H9 (cell line): ENCODE measurements around the gene DTWD2. TPM values are rescaled to one million over a fixed set of nuclear protein-coding genes. Genes with fewer than 3 reads are reported as not detected.

Source experiments
- DNase-seq: peaks from one replicate; pipeline ENCODE4 v3.0.0-alpha.2; 2017
- H2AFZ ChIP-seq: one replicate; pipeline ENCODE4 v1.6.1; 2013; ENCODE audit warnings: mild to moderate bottlenecking, low read length, control low read depth, moderate library complexity
- H2AK5ac ChIP-seq: 2 replicates; pipeline ENCODE4 v1.6.1; 2013; ENCODE audit warnings: low read length, control low read depth, mixed read lengths; ENCODE audit not compliant: insufficient read length
- H2BK120ac ChIP-seq: one replicate; pipeline ENCODE4 v1.6.1; 2013; ENCODE audit warnings: low read depth, mild to moderate bottlenecking, low read length, control low read depth, inconsistent platforms; ENCODE audit not compliant: poor library complexity, severe bottlenecking
- H2BK12ac ChIP-seq: 2 replicates; pipeline ENCODE4 v1.6.1; 2013; ENCODE audit warnings: low read length, control low read depth, mixed read lengths, low read depth; ENCODE audit not compliant: insufficient read length
- H2BK15ac ChIP-seq: 2 replicates; pipeline ENCODE4 v1.6.1; 2013; ENCODE audit warnings: low read depth, low read length, control low read depth
- H2BK20ac ChIP-seq: one replicate; pipeline ENCODE4 v1.6.1; 2013; ENCODE audit warnings: low read depth, mild to moderate bottlenecking, low read length, control low read depth, inconsistent platforms; ENCODE audit not compliant: poor library complexity, severe bottlenecking
- H2BK5ac ChIP-seq: 2 replicates; pipeline ENCODE4 v1.6.1; 2013; ENCODE audit warnings: low read length, control low read depth, mixed read lengths; ENCODE audit not compliant: insufficient read length
- H3K14ac ChIP-seq: 2 replicates; pipeline ENCODE4 v1.6.1; 2013; ENCODE audit warnings: low read length, control low read depth; ENCODE audit not compliant: insufficient read depth
- H3K18ac ChIP-seq: 2 replicates; pipeline ENCODE4 v1.6.1; 2013; ENCODE audit warnings: low read depth, mild to moderate bottlenecking, mixed read lengths, low read length, control low read depth; ENCODE audit not compliant: insufficient read length
- H3K23ac ChIP-seq: 2 replicates; pipeline ENCODE4 v1.6.1; 2013; ENCODE audit warnings: low read length, control low read depth, mixed read lengths, low read depth; ENCODE audit not compliant: insufficient read length
- H3K23me2 ChIP-seq: 2 replicates; pipeline ENCODE4 v1.6.1; 2013; ENCODE audit warnings: low read depth, mild to moderate bottlenecking, mixed read lengths, low read length, control low read depth; ENCODE audit not compliant: insufficient read length, poor library complexity, severe bottlenecking
- H3K27ac ChIP-seq: 2 replicates; pipeline ENCODE4 v1.5.1; 2013; ENCODE audit warnings: low read length, control low read depth, mixed read lengths, low read depth; ENCODE audit not compliant: insufficient read length
- H3K27me3 ChIP-seq: 2 replicates; pipeline ENCODE4 v1.6.1; 2013; ENCODE audit warnings: low read length, control low read depth, inconsistent platforms; ENCODE audit not compliant: insufficient read depth
- H3K4ac ChIP-seq: 2 replicates; pipeline ENCODE4 v1.6.1; 2013; ENCODE audit warnings: low read depth, mild to moderate bottlenecking, control low read depth, inconsistent platforms, low read length, moderate library complexity
- H3K4me1 ChIP-seq: 2 replicates; pipeline ENCODE4 v1.6.1; 2013; ENCODE audit warnings: low read length, control low read depth, inconsistent platforms; ENCODE audit not compliant: insufficient read depth
- H3K4me2 ChIP-seq: 2 replicates; pipeline ENCODE4 v1.6.1; 2013; ENCODE audit warnings: low read length, control low read depth, mixed read lengths; ENCODE audit not compliant: insufficient read length, insufficient read depth
- H3K56ac ChIP-seq: 2 replicates; pipeline ENCODE4 v1.6.1; 2013; ENCODE audit warnings: low read depth, mild to moderate bottlenecking, mixed read lengths, low read length, control low read depth; ENCODE audit not compliant: insufficient read length
- H3K79me1 ChIP-seq: 2 replicates; pipeline ENCODE4 v1.6.1; 2013; ENCODE audit warnings: low read depth, mild to moderate bottlenecking, moderate library complexity, low read length, control low read depth, inconsistent platforms; ENCODE audit not compliant: insufficient read depth, poor library complexity, severe bottlenecking
- H3K79me2 ChIP-seq: 2 replicates; pipeline ENCODE4 v1.6.1; 2013; ENCODE audit warnings: low read length, control low read depth, inconsistent platforms; ENCODE audit not compliant: insufficient read depth
- H3K9ac ChIP-seq: 2 replicates; pipeline ENCODE4 v1.6.1; 2013; ENCODE audit warnings: low read length, control low read depth, mixed read lengths; ENCODE audit not compliant: insufficient read length; ENCODE audit errors: extremely low read depth
- H3K9me3 ChIP-seq: one replicate; pipeline ENCODE4 v1.6.1; 2013; ENCODE audit warnings: low read depth, low read length, inconsistent platforms; ENCODE audit not compliant: control insufficient read depth
- H3T11ph ChIP-seq: one replicate; pipeline ENCODE4 v1.6.1; 2013; ENCODE audit warnings: mild to moderate bottlenecking, low read length, control low read depth, inconsistent platforms
- H4K20me1 ChIP-seq: one replicate; pipeline ENCODE4 v1.6.1; 2013; ENCODE audit not compliant: control insufficient read depth, insufficient read length, insufficient read depth
- H4K5ac ChIP-seq: 2 replicates; pipeline ENCODE4 v1.6.1; 2013; ENCODE audit warnings: low read depth, mild to moderate bottlenecking, mixed read lengths, low read length, control low read depth; ENCODE audit not compliant: insufficient read length
- H4K8ac ChIP-seq: replicated peaks from 2 replicates; pipeline ENCODE4 v1.6.1; 2013; ENCODE audit warnings: low read length, control low read depth, mixed read lengths, low read depth; ENCODE audit not compliant: insufficient read length
- H4K91ac ChIP-seq: 2 replicates; pipeline ENCODE4 v1.6.1; 2013; ENCODE audit warnings: low read depth, mild to moderate bottlenecking, moderate library complexity, mixed read lengths, low read length, control low read depth; ENCODE audit not compliant: insufficient read length
- H3K27ac Mint-ChIP-seq, 3 experiments: 2 replicates in 2 of 3; 3 replicates in 1 of 3; pipeline ENCODE4 v1.8.0; 2020 to 2021; ENCODE audit warnings: mixed read lengths in 3 of 3, mild to moderate bottlenecking in 1 of 3, moderate library complexity in 1 of 3
- H3K27me3 Mint-ChIP-seq: 2 replicates; pipeline ENCODE4 v1.8.0; 2021; ENCODE audit warnings: low read depth, mild to moderate bottlenecking, moderate library complexity, mixed read lengths
- H3K36me3 Mint-ChIP-seq, 3 experiments: 2 replicates in 2 of 3; 3 replicates in 1 of 3; pipeline ENCODE4 v1.8.0; 2020 to 2021; ENCODE audit warnings: low read depth in 3 of 3, mixed read lengths in 3 of 3; ENCODE audit not compliant: insufficient read depth in 1 of 3
- H3K4me1 Mint-ChIP-seq, 2 experiments: 2 replicates each; pipeline ENCODE4 v1.8.0; 2020; ENCODE audit warnings: mixed read lengths in 2 of 2
- H3K4me3 Mint-ChIP-seq, 2 experiments: 2 replicates in 1 of 2; 3 replicates in 1 of 2; pipeline ENCODE4 v1.8.0; 2020 to 2021; ENCODE audit warnings: mild to moderate bottlenecking in 2 of 2, mixed read lengths in 2 of 2, moderate library complexity in 1 of 2
- H3K9me3 Mint-ChIP-seq, 2 experiments: 2 replicates in 1 of 2; 3 replicates in 1 of 2; pipeline ENCODE4 v1.8.0; 2020; ENCODE audit warnings: mild to moderate bottlenecking in 2 of 2, mixed read lengths in 2 of 2, moderate library complexity in 1 of 2
- CTCF ChIP-seq: fragments of 200-600 bp; sonication (generic); conservative IDR thresholded peaks from 3 replicates; pipeline ENCODE4 v1.8.0; 2021; ENCODE audit warnings: antibody characterized with exemption, mild to moderate bottlenecking
- total RNA-seq: library from RNA; stranded (reverse); gene quantifications from 2 replicates; pipeline ENCODE4 v1.2.1, GENCODE V29; 2021

The DTWD2 gene
- total RNA-seq, 1 experiment from 2014 or later, result 10.8 TPM

- Histone ChIP-seq H3K9me3 (no peaks in the 10 kb centered on the region), H4K20me1 (no peaks in the 10 kb centered on the region), H3K79me1 (no peaks in the 10 kb centered on the region), H3T11ph (no peak overlapping the region), H3K23ac (no peak overlapping the region), H3K27ac (no peak overlapping the region), H2BK5ac (no peak overlapping the region), H2BK120ac (no peak overlapping the region), H2BK15ac (no peak overlapping the region), H3K23me2 (no peaks in the 10 kb centered on the region), H3K4me1 (no peaks in the 10 kb centered on the region), H3K4ac (no peak overlapping the region), H2AK5ac (no peak overlapping the region), H3K79me2 (no peaks in the 10 kb centered on the region), H4K91ac (no peak overlapping the region), H2BK20ac (no peak overlapping the region), H3K56ac (no peak overlapping the region), H4K5ac (no peak overlapping the region), H2AFZ (no peak overlapping the region), H3K14ac (no peak overlapping the region), H3K9ac (no peak overlapping the region), H2BK12ac (no peak overlapping the region), H3K18ac (no peak overlapping the region), H3K4me2 (no peak overlapping the region), H3K27me3 (no peaks in the 10 kb centered on the region), H4K8ac (no peak overlapping the region)
- H3K36me3 Mint-ChIP-seq, result no peaks in the 10 kb centered on the region; a peak in 1 of 7 replicates
- no peak for DNase-seq
- no peak for TF ChIP-seq CTCF
- H3K9me3 Mint-ChIP-seq, result no peaks in the 10 kb centered on the region
- no peak overlapping the region for H3K4me3 Mint-ChIP-seq
- H3K27me3 Mint-ChIP-seq, result no peaks in the 10 kb centered on the region
- no peak overlapping the region; a peak in 1 of 7 replicates for H3K27ac Mint-ChIP-seq
- peaks cover 13 to 17% of the 10 kb centered on the region in 2 experiments for H3K4me1 Mint-ChIP-seq
Measured at GRCh38 chr5:118906947-118907346, 81.4 kb downstream of the DTWD2 start.
